ENCODE results near the gene SH2D6. TPM values are rescaled to one million over a fixed set of nuclear protein-coding genes. Genes with fewer than 3 reads are reported as not detected.
A peak's percentile ranks its signal among the peaks of the same experiment; 100 is the strongest.

The SH2D6 gene
- total and polyA plus RNA-seq, 8 donors = 1.1 to 14.5 (median 2.2) TPM; not detected in 2

GRCh38 chr2:85421260-85422071 lies 3.0 kb downstream of the SH2D6 start:
- WGBS, 5 donors = 23 to 44% (median 36%) methylated on average over 13 of the region's 13 CpGs

GRCh38 chr2:85422072-85422457 lies 3.6 kb downstream of the SH2D6 start:
- Histone ChIP-seq H3K27ac (peak overlapping the region; percentile 86 to 99 (median 97)), H3K36me3 (no peaks in the 10 kb centered on the region), H3K27me3 (no peaks in the 10 kb centered on the region), H3K4me1 (peaks cover 37 to 54% (median 50%) of the 10 kb centered on the region in 4 donors), H3K4me3 (peak overlapping the region in 1 of 4 donors; percentile 23), H3K9me3 (no peaks in the 10 kb centered on the region)
- WGBS, 5 donors = 39 to 78% (median 60%) methylated on average over 2 of the region's 2 CpGs
- intact Hi-C loops (cut with DNase I; ENCODE audit: low total_unique reads) = no loop called here
- TF ChIP-seq POLR2AphosphoS5 (IDR thresholded peaks at IDR 0.05) (no peak), CTCF (IDR thresholded peaks at IDR 0.05) (no peak), EP300 (IDR thresholded peaks at IDR 0.05) (no peak), POLR2A (IDR thresholded peaks at IDR 0.05) (no peak)
- DNase-seq = no peak

More at GRCh38 chr2:85421260-85422071, 3.0 kb downstream of the SH2D6 start:
- Histone ChIP-seq H3K9me3 (no peaks in the 10 kb centered on the region), H3K27ac (peak overlapping the region; percentile 86 to 99 (median 97)), H3K4me3 (peak overlapping the region in 2 of 4 donors; percentile 8 to 23), H3K27me3 (no peaks in the 10 kb centered on the region), H3K4me1 (peaks cover 36 to 49% (median 46%) of the 10 kb centered on the region in 4 donors), H3K36me3 (no peaks in the 10 kb centered on the region)
- peak; percentile 81 to 87 for DNase-seq
- TF ChIP-seq CTCF (IDR thresholded peaks at IDR 0.05) = no peak
- no peak for TF ChIP-seq EP300 (IDR thresholded peaks at IDR 0.05)
- no peak for TF ChIP-seq POLR2A (IDR thresholded peaks at IDR 0.05)
- peak in 2 of 3 donors; percentile 37 to 44 for TF ChIP-seq POLR2AphosphoS5 (IDR thresholded peaks at IDR 0.05)
- intact Hi-C loops (cut with DNase I; ENCODE audit: low total_unique reads) = loop anchor here (2.0 kb wide), 1 partner anchor 131 kb away; no protein-coding TSS in a partner anchor

GRCh38 chr2:85423525-85423924 lies 5.0 kb downstream of the SH2D6 start:
- intact Hi-C loops (cut with DNase I; ENCODE audit: low total_unique reads) = no loop called here
- DNase-seq = no peak
- 73 to 88% (median 78%) methylated on average over 3 to 5 of the region's 5 CpGs for WGBS, 5 donors
- Histone ChIP-seq H3K27me3 (no peaks in the 10 kb centered on the region), H3K9me3 (no peaks in the 10 kb centered on the region), H3K36me3 (no peaks in the 10 kb centered on the region), H3K4me3 (no peak overlapping the region), H3K4me1 (peaks cover 41 to 51% (median 46%) of the 10 kb centered on the region in 4 donors), H3K27ac (no peak overlapping the region)
- TF ChIP-seq EP300 (IDR thresholded peaks at IDR 0.05) = no peak
- no peak for TF ChIP-seq POLR2AphosphoS5 (IDR thresholded peaks at IDR 0.05)
- TF ChIP-seq CTCF (IDR thresholded peaks at IDR 0.05) = no peak

GRCh38 chr2:85425588-85425987 lies 7.1 kb downstream of the SH2D6 start:
- Histone ChIP-seq H3K27me3 (no peaks in the 10 kb centered on the region), H3K4me1 (peaks cover 25 to 32% (median 27%) of the 10 kb centered on the region in 4 donors), H3K9me3 (no peaks in the 10 kb centered on the region), H3K36me3 (no peaks in the 10 kb centered on the region), H3K4me3 (no peak overlapping the region), H3K27ac (peak overlapping the region in 1 of 5 donors; percentile 5)
- no peak for TF ChIP-seq EP300 (IDR thresholded peaks at IDR 0.05)
- TF ChIP-seq CTCF (IDR thresholded peaks at IDR 0.05) = no peak
- peak in 1 of 3 donors; percentile 17 for TF ChIP-seq POLR2AphosphoS5 (IDR thresholded peaks at IDR 0.05)
- no peak for TF ChIP-seq POLR2A (IDR thresholded peaks at IDR 0.05)
- no peak for DNase-seq
- intact Hi-C loops (cut with DNase I; ENCODE audit: low total_unique reads) = no loop called here
- 26 to 73% (median 60%) methylated on average over 1 to 3 of the region's 3 CpGs for WGBS, 5 donors
